ENCODE measurements around the gene RGS17.
"Not testable (repeated sequence)": the region's sequence is repeated elsewhere in the genome, so short reads cannot be mapped to it uniquely, and the experiment has no call there.

The RGS17 gene

DNA sequence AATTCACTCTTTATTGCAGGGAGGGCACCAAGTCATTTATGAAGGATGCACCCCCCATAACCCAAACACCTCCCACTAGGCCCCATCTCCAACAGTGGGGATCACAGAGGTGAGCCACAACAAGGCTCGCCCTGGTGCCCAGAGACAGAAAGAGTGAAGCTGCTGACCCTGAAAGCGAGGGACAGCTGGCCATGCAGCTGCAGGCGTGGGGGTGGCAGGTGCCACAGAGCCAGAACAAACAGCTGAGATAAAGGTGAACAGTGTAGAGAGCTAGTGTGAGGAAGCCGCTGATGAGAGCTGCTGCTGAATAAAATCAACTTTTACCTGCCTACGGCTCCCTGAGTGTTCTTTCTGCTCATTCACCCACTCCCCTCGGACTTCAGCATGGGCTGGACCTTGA, 18.8 kb upstream of the RGS17 start:
- Histone ChIP-seq H3K27me3 (ENCODE audit: control insufficient read depth in 1 of 2, insufficient read depth in 2 of 2, low read length in 2 of 2) (no peaks in the 10 kb centered on the region), H3K4me3 (ENCODE audit: low read depth in 1 of 2, low read length in 2 of 2) (no peak overlapping the region), H3K9me3 (ENCODE audit: control insufficient read depth in 1 of 2, low read length in 2 of 2) (no peaks in the 10 kb centered on the region), H3K27ac (ENCODE audit: low read depth, low read length) (no peak overlapping the region), H3K9ac (ENCODE audit: low read depth in 1 of 2, low read length in 2 of 2) (no peak overlapping the region), H3K36me3 (ENCODE audit: control insufficient read depth in 1 of 2, insufficient read depth in 2 of 2, low read length in 2 of 2) (no peaks in the 10 kb centered on the region), H3K4me1 (ENCODE audit: control insufficient read depth in 1 of 2, insufficient read depth in 2 of 2, low read length in 2 of 2) (no peaks in the 10 kb centered on the region)

DNA sequence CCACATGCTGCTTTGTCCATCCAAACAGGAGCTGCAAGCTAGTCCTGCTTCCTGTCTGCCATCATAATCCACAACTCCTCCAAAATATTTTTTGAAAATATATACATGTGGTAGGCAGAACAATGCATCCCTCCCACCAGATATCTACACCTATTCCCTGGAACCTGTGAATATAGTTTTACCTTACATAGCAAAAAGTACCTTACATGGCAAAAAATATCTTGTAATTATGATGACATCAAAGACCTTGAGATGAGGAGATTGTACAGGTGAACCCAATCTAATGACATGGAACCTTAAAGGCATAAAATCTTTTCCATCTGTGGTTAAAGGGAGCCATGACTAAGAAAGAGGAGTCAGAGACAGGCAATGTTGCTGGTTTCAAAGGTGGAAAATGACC, 15.3 kb upstream of the RGS17 start:
- no peak overlapping the region for H3K9ac ChIP-seq (ENCODE audit: low read depth in 1 of 2, low read length in 2 of 2)

DNA sequence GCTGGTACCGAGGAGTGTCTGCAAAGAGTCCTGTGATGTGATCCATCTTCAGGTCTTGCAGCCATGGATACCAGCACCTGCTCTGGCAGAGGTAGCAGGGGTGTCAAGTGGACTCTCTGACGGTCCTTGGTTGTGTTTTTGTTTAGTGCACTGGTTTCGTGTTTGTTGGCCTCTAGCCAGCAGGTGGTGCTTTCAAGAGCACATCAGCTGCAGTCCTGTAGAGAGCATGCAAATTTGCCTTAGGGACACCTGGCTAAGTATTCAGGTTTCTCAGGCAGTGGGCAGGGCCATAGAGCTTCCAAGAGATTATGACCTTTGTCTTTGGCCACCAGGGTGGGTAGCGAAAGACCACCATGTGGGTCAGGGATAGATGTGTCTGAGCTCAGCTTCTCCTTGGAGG, 14.5 kb upstream of the RGS17 start:
- Histone ChIP-seq H3K4me3 (ENCODE audit: low read depth in 1 of 2, low read length in 2 of 2) (no peak overlapping the region), H3K27ac (ENCODE audit: low read depth, low read length) (no peak overlapping the region), H3K36me3 (ENCODE audit: control insufficient read depth in 1 of 2, insufficient read depth in 2 of 2, low read length in 2 of 2) (no peaks in the 10 kb centered on the region), H3K27me3 (ENCODE audit: control insufficient read depth in 1 of 2, insufficient read depth in 2 of 2, low read length in 2 of 2) (no peaks in the 10 kb centered on the region), H3K9ac (ENCODE audit: low read depth in 1 of 2, low read length in 2 of 2) (no peak overlapping the region), H3K4me1 (ENCODE audit: control insufficient read depth in 1 of 2, insufficient read depth in 2 of 2, low read length in 2 of 2) (no peaks in the 10 kb centered on the region), H3K9me3 (ENCODE audit: control insufficient read depth in 1 of 2, low read length in 2 of 2) (no peaks in the 10 kb centered on the region)

More for the DNA sequence above, 15.3 kb upstream of the RGS17 start:
- no peak overlapping the region for H3K4me3 ChIP-seq (ENCODE audit: low read depth in 1 of 2, low read length in 2 of 2)
- H3K27me3 ChIP-seq (ENCODE audit: control insufficient read depth in 1 of 2, insufficient read depth in 2 of 2, low read length in 2 of 2): no peaks in the 10 kb centered on the region
- H3K27ac ChIP-seq (ENCODE audit: low read depth, low read length): no peak overlapping the region
- no peaks in the 10 kb centered on the region for H3K4me1 ChIP-seq (ENCODE audit: control insufficient read depth in 1 of 2, insufficient read depth in 2 of 2, low read length in 2 of 2)
- no peaks in the 10 kb centered on the region for H3K36me3 ChIP-seq (ENCODE audit: control insufficient read depth in 1 of 2, insufficient read depth in 2 of 2, low read length in 2 of 2)
- H3K9me3 ChIP-seq (ENCODE audit: control insufficient read depth in 1 of 2, low read length in 2 of 2): no peaks in the 10 kb centered on the region

DNA sequence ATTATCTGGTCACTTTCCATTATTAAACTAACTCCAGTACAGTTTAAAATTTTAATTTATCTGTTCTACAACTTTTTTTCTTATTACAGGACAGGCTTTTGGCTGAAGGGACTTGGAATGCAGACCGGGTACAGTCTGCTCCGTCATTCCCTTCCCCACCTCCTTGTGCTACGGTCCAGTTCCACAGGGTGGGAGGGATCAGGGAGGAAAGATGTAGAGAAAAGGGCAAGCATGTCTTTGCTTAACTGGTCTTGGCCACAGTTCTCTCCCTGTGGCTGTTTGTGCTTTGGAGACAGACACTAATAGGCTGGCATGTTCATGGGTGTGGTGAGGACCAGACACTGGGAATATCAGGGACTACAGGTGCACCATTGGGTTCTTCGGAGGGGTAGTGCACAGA, 12.1 kb upstream of the RGS17 start:
- no peak overlapping the region for H3K27ac ChIP-seq (ENCODE audit: low read depth, low read length)
- H3K4me1 ChIP-seq (ENCODE audit: control insufficient read depth in 1 of 2, insufficient read depth in 2 of 2, low read length in 2 of 2): no peaks in the 10 kb centered on the region
- H3K9ac ChIP-seq (ENCODE audit: low read depth in 1 of 2, low read length in 2 of 2): no peak overlapping the region
- H3K9me3 ChIP-seq (ENCODE audit: control insufficient read depth in 1 of 2, low read length in 2 of 2): no peaks in the 10 kb centered on the region
- H3K36me3 ChIP-seq (ENCODE audit: control insufficient read depth in 1 of 2, insufficient read depth in 2 of 2, low read length in 2 of 2): no peaks in the 10 kb centered on the region
- no peaks in the 10 kb centered on the region for H3K27me3 ChIP-seq (ENCODE audit: control insufficient read depth in 1 of 2, insufficient read depth in 2 of 2, low read length in 2 of 2)
- no peak overlapping the region for H3K4me3 ChIP-seq (ENCODE audit: low read depth in 1 of 2, low read length in 2 of 2)

DNA sequence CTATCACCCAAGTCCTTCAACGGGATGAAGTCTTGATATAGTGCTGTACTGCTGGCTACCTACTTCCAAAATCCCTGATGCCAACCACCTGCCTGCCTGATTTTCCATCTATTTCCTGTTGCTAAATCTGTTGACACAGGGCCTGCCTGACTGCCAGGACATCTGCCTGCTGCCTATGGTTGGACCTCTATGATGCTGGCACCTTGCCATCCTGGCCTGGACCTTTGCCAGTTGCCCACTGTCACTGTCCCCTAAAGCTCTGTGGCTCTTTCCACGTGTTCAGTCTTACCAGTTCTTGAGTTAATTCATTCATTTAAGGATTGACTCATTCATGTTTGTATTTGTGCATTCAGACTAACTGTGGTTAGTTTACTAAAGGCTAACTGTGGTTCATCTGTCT, 9.2 kb upstream of the RGS17 start:
- Histone ChIP-seq H3K9ac (ENCODE audit: low read depth in 1 of 2, low read length in 2 of 2) (no peak overlapping the region), H3K4me3 (ENCODE audit: low read depth in 1 of 2, low read length in 2 of 2) (no peak overlapping the region), H3K4me1 (ENCODE audit: control insufficient read depth in 1 of 2, insufficient read depth in 2 of 2, low read length in 2 of 2) (no peaks in the 10 kb centered on the region), H3K9me3 (ENCODE audit: control insufficient read depth in 1 of 2, low read length in 2 of 2) (no peaks in the 10 kb centered on the region), H3K27me3 (ENCODE audit: control insufficient read depth in 1 of 2, insufficient read depth in 2 of 2, low read length in 2 of 2) (no peaks in the 10 kb centered on the region), H3K27ac (ENCODE audit: low read depth, low read length) (no peak overlapping the region), H3K36me3 (ENCODE audit: control insufficient read depth in 1 of 2, insufficient read depth in 2 of 2, low read length in 2 of 2) (no peaks in the 10 kb centered on the region)

DNA sequence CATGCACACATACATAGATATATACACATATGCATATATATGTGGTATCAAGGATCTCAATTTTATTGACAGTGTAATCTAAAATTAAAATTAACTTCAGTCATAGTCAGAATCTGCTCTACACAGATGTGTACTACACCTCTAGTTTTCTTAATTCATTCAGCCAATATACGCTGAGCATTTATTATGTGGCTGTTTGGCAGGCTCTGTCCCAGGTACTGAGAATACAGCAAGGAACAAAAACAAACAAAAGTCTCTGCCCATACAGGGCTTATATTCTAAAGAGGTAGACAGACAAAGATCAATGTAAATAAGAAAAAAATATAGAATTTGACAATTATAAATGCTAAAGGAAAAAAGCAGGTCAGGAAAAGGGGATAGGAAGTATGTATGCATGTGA, 7.8 kb upstream of the RGS17 start:
- Histone ChIP-seq H3K4me1 (ENCODE audit: control insufficient read depth in 1 of 2, insufficient read depth in 2 of 2, low read length in 2 of 2) (no peaks in the 10 kb centered on the region), H3K36me3 (ENCODE audit: control insufficient read depth in 1 of 2, insufficient read depth in 2 of 2, low read length in 2 of 2) (no peaks in the 10 kb centered on the region), H3K27ac (ENCODE audit: low read depth, low read length) (no peak overlapping the region), H3K27me3 (ENCODE audit: control insufficient read depth in 1 of 2, insufficient read depth in 2 of 2, low read length in 2 of 2) (no peaks in the 10 kb centered on the region), H3K9ac (ENCODE audit: low read depth in 1 of 2, low read length in 2 of 2) (no peak overlapping the region), H3K9me3 (ENCODE audit: control insufficient read depth in 1 of 2, low read length in 2 of 2) (no peaks in the 10 kb centered on the region), H3K4me3 (ENCODE audit: low read depth in 1 of 2, low read length in 2 of 2) (no peak overlapping the region)

DNA sequence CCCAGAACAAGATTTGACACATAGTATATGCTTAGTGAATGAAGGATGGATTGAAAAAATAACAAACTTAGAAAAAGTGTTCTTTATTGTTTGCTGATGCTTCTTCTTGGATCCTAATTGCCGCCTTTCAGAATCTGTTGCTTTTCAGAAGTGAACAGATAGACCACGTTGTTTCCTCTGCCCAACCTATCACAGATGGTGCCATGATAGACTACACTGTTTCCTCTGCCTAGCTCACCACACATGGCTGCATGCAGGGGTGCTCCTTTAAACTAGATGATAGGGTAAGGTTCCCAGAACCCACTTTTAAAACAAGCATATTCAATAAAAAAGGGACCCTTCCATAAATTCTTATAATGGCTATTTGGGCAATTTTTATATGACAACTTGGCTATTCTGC, 4.6 kb upstream of the RGS17 start:
- Histone ChIP-seq H3K27ac (ENCODE audit: low read depth, low read length) (no peak overlapping the region), H3K9ac (ENCODE audit: low read depth in 1 of 2, low read length in 2 of 2) (no peak overlapping the region), H3K4me3 (ENCODE audit: low read depth in 1 of 2, low read length in 2 of 2) (no peak overlapping the region), H3K4me1 (ENCODE audit: control insufficient read depth in 1 of 2, insufficient read depth in 2 of 2, low read length in 2 of 2) (no peaks in the 10 kb centered on the region), H3K36me3 (ENCODE audit: control insufficient read depth in 1 of 2, insufficient read depth in 2 of 2, low read length in 2 of 2) (no peaks in the 10 kb centered on the region), H3K9me3 (ENCODE audit: control insufficient read depth in 1 of 2, low read length in 2 of 2) (no peaks in the 10 kb centered on the region), H3K27me3 (ENCODE audit: control insufficient read depth in 1 of 2, insufficient read depth in 2 of 2, low read length in 2 of 2) (peaks cover 0 to 8% of the 10 kb centered on the region in 2 donors)

DNA sequence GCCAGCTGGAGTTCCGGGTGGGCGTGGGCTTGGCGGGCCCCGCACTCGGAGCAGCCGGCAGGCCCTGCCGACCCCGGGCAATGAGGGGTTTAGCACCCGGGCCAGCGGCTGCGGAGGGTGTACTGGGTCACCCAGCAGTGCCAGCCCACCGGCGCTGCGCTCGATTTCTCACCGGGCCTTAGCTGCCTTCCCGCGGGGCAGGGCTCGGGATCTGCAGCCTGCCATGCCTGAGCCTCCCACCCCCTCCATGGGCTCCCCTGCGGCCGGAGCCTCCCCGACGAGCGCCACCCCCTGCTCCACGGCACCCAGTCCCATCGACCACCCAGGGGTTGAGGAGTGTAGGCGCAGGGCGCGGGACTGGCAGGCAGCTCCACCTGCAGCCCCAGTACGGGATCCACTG, 2.6 kb upstream of the RGS17 start:
- H3K36me3 ChIP-seq (ENCODE audit: control insufficient read depth in 1 of 2, insufficient read depth in 2 of 2, low read length in 2 of 2); H3K9ac ChIP-seq (ENCODE audit: low read depth in 1 of 2, low read length in 2 of 2); H3K27ac ChIP-seq (ENCODE audit: low read depth, low read length); H3K4me1 ChIP-seq (ENCODE audit: control insufficient read depth in 1 of 2, insufficient read depth in 2 of 2, low read length in 2 of 2); H3K4me3 ChIP-seq (ENCODE audit: low read depth in 1 of 2, low read length in 2 of 2); H3K9me3 ChIP-seq (ENCODE audit: control insufficient read depth in 1 of 2, low read length in 2 of 2): not testable (repeated sequence)
- peaks cover 8 to 27% of the 10 kb centered on the region in 2 donors for H3K27me3 ChIP-seq (ENCODE audit: control insufficient read depth in 1 of 2, insufficient read depth in 2 of 2, low read length in 2 of 2)

DNA sequence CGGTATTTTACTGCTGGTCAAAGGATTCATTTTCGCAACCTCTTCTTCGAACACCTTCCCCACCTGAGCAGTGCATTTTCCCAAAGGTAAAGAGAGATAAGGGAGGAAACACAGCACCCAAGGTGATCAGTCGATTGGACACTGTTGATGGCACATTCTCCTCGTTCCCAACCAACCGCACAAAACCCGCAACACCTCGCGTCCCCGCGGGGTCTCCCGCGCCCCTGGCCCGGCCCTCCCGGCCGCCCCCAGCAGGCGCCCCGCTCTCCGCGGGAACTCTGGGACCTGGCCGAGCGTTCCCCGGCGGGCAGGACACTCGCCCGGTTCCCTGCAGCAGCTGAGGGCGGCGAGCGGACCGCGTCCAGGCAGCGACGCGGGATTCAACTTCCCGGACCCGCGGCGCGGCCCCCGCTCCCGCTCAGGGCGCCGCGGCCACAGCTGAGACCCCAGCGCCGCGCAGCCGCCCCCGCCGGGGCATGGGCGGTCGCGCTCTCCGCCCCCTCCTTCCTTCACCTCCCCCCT, 506 bp downstream of the RGS17 start:
- Histone ChIP-seq H3K4me3 (ENCODE audit: low read depth in 1 of 2, low read length in 2 of 2) (peak overlapping the region; percentile 66 to 68), H3K4me1 (ENCODE audit: control insufficient read depth in 1 of 2, insufficient read depth in 2 of 2, low read length in 2 of 2) (peaks cover 0 to 7% of the 10 kb centered on the region in 2 donors), H3K27me3 (ENCODE audit: control insufficient read depth in 1 of 2, insufficient read depth in 2 of 2, low read length in 2 of 2) (peaks cover 12 to 32% of the 10 kb centered on the region in 2 donors), H3K9me3 (ENCODE audit: control insufficient read depth in 1 of 2, low read length in 2 of 2) (no peaks in the 10 kb centered on the region), H3K36me3 (ENCODE audit: control insufficient read depth in 1 of 2, insufficient read depth in 2 of 2, low read length in 2 of 2) (no peaks in the 10 kb centered on the region), H3K9ac (ENCODE audit: low read depth in 1 of 2, low read length in 2 of 2) (no peak overlapping the region), H3K27ac (ENCODE audit: low read depth, low read length) (no peak overlapping the region)

DNA sequence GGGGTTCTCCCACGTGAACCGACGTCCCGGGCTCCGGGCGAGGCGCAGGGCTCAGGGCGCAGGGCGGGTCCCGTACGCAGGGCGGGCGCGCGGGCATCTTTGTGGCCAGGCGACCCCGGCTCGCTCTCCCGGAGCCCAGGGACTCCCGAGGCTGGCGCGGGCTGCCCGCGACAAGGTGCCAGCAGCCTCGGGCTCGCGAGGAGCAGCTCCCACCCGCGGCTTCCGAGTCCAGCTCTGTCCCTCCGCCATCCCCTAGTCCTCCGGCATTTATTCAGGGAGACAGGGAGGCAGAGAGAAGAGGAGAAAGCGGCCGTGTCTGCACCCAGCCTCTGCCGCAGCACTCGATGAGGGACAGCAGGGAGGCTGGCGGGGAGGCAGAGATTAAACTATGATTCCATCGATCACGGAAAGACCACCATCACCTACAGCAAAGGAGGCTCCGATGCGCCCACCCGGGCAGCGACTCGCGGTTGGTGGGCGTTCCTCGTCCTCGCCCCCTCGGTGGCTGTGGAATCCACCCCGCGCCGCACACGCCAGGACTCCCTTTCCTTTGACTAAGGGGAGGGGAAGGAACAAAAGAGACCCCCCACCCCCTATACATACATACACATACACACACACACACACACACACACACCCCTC, 1.1 kb downstream of the RGS17 start:
- no peak overlapping the region for H3K9ac ChIP-seq (ENCODE audit: low read depth in 1 of 2, low read length in 2 of 2)

More for the DNA sequence above, 1.1 kb downstream of the RGS17 start:
- H3K27me3 ChIP-seq (ENCODE audit: control insufficient read depth in 1 of 2, insufficient read depth in 2 of 2, low read length in 2 of 2): peaks cover 12 to 32% of the 10 kb centered on the region in 2 donors
- peaks cover 0 to 7% of the 10 kb centered on the region in 2 donors for H3K4me1 ChIP-seq (ENCODE audit: control insufficient read depth in 1 of 2, insufficient read depth in 2 of 2, low read length in 2 of 2)
- H3K4me3 ChIP-seq (ENCODE audit: low read depth in 1 of 2, low read length in 2 of 2): peak overlapping the region; percentile 66 to 68
- no peaks in the 10 kb centered on the region for H3K36me3 ChIP-seq (ENCODE audit: control insufficient read depth in 1 of 2, insufficient read depth in 2 of 2, low read length in 2 of 2)
- no peaks in the 10 kb centered on the region for H3K9me3 ChIP-seq (ENCODE audit: control insufficient read depth in 1 of 2, low read length in 2 of 2)
- H3K27ac ChIP-seq (ENCODE audit: low read depth, low read length): no peak overlapping the region
